Breast epithelium (tissue), 4 donors: ENCODE measurements around the gene BTBD3. TPM values are rescaled to one million over a fixed set of nuclear protein-coding genes. Genes with fewer than 3 reads are reported as not detected.

ENCODE experiments used
- DNase-seq, 2 donors: peaks; one replicate each; pipeline ENCODE4 v3.0.0-alpha.2; 2019; ENCODE audit warnings: low spot score in 2 of 2
- H3K27ac ChIP-seq, 2 donors: fragments of 200-600 bp; sonication (generic) in 1 of 2; one replicate each; pipeline ENCODE4 v1.5.1; 2016 to 2019; ENCODE audit warnings: mild to moderate bottlenecking in 1 of 2
- H3K27me3 ChIP-seq, 2 donors: fragments of 200-600 bp; sonication (generic) in 1 of 2; one replicate each; pipeline versions ENCODE4 v1.5.1 to v1.6.0; 2017 to 2019; ENCODE audit warnings: control low read depth in 1 of 2, mild to moderate bottlenecking in 1 of 2
- H3K36me3 ChIP-seq: fragments of 200-600 bp; one replicate; pipeline ENCODE4 v1.5.1; 2019
- H3K4me1 ChIP-seq, 2 donors: fragments of 200-600 bp; sonication (generic); one replicate each; pipeline ENCODE4 v1.5.1; 2016 to 2019; ENCODE audit warnings: control low read depth in 1 of 2
- H3K4me3 ChIP-seq, 3 donors: fragments of 200-600 bp; sonication (generic); 1 replicate in 2 of 3; 2 replicates in 1 of 3; pipeline ENCODE4 v1.5.1; 2016 to 2019; ENCODE audit warnings: mild to moderate bottlenecking in 3 of 3, moderate library complexity in 2 of 3
- H3K9me3 ChIP-seq, 2 donors: fragments of 200-600 bp; sonication (generic) in 1 of 2; one replicate each; pipeline ENCODE4 v1.5.1; 2016 to 2019; ENCODE audit warnings: control low read depth in 1 of 2
- POLR2A ChIP-seq: fragments of 450-650 bp; IDR thresholded peaks from one replicate; pipeline ENCODE4 v1.6.1; 2016; ENCODE audit warnings: antibody characterized with exemption, mild to moderate bottlenecking, moderate library complexity
- POLR2AphosphoS5 ChIP-seq, 3 donors: sonication (generic); formaldehyde crosslinking; IDR thresholded peaks; one replicate each; pipeline ENCODE4 v1.6.1; 2017; ENCODE audit warnings: antibody characterized with exemption in 3 of 3
- intact Hi-C: fragments of 100-400 bp; cut with DNase I; formaldehyde crosslinking; loops from one replicate; pipeline ENCODE4 v1.15.1; 2023; ENCODE audit warnings: low total_unique reads
- total RNA-seq, 3 donors: library from RNA; depleted of rRNA; stranded (reverse); fragments of >200 nt; gene quantifications; one replicate each; pipeline ENCODE4 v1.1.0, GENCODE V29; 2016
- TF ChIP-seq, protein P1 (sequence below), 3 donors: fragments of 450-650 bp; IDR thresholded peaks; one replicate each; pipeline ENCODE4 v1.5.1; 2016 to 2017; ENCODE audit warnings: antibody characterized with exemption in 3 of 3, mild to moderate bottlenecking in 3 of 3, moderate library complexity in 3 of 3

The BTBD3 gene
- total RNA-seq, 3 donors from 2014 or later = 15.4 to 50.3 (median 33.1) TPM

DNA sequence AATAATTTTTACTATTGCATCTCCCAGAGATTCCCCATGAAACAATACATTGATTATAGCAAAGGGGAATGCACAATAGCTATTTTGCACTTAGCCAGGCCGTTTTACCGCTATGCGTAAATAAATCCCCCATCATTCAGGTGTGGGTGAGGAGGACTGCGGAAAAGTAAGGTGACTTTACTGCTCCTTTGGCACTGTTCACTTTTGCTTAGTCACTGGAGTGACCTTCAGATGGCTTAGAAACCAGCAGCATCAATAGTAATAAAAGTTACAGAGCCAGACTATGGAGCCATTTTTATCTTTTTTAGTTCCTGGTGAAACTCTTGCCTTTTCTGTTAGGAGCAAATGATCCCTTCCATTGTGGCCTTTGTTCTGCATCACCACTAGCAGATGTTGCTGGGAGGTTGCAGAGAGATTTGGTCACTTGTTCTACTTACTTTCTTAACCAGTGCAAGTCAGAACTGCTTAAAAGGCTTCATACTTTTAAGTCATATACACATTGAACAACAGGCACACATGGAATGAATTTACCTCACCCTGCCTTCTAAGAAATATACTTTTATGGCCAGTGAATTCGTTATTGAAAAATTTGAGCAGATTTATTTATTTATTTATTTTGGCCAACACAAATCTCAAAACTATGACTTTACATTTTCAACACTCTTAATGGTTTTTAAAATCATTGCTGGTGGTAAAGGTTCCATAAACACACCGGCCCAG is 12.1 kb upstream of the BTBD3 start:
- no peak for DNase-seq
- Histone ChIP-seq H3K27me3 (no peaks in the 10 kb centered on the region), H3K4me1 (peaks cover 0 to 5% of the 10 kb centered on the region in 2 donors), H3K36me3 (no peaks in the 10 kb centered on the region), H3K4me3 (no peak overlapping the region), H3K27ac (no peak overlapping the region), H3K9me3 (no peaks in the 10 kb centered on the region)
- intact Hi-C loops = no loop called here
- TF ChIP-seq POLR2A (no peak), POLR2AphosphoS5 (IDR thresholded peaks at IDR 0.05) (no peak)
- TF ChIP-seq, protein P1, sequence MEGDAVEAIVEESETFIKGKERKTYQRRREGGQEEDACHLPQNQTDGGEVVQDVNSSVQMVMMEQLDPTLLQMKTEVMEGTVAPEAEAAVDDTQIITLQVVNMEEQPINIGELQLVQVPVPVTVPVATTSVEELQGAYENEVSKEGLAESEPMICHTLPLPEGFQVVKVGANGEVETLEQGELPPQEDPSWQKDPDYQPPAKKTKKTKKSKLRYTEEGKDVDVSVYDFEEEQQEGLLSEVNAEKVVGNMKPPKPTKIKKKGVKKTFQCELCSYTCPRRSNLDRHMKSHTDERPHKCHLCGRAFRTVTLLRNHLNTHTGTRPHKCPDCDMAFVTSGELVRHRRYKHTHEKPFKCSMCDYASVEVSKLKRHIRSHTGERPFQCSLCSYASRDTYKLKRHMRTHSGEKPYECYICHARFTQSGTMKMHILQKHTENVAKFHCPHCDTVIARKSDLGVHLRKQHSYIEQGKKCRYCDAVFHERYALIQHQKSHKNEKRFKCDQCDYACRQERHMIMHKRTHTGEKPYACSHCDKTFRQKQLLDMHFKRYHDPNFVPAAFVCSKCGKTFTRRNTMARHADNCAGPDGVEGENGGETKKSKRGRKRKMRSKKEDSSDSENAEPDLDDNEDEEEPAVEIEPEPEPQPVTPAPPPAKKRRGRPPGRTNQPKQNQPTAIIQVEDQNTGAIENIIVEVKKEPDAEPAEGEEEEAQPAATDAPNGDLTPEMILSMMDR (IDR thresholded peaks at IDR 0.05) = no peak

DNA sequence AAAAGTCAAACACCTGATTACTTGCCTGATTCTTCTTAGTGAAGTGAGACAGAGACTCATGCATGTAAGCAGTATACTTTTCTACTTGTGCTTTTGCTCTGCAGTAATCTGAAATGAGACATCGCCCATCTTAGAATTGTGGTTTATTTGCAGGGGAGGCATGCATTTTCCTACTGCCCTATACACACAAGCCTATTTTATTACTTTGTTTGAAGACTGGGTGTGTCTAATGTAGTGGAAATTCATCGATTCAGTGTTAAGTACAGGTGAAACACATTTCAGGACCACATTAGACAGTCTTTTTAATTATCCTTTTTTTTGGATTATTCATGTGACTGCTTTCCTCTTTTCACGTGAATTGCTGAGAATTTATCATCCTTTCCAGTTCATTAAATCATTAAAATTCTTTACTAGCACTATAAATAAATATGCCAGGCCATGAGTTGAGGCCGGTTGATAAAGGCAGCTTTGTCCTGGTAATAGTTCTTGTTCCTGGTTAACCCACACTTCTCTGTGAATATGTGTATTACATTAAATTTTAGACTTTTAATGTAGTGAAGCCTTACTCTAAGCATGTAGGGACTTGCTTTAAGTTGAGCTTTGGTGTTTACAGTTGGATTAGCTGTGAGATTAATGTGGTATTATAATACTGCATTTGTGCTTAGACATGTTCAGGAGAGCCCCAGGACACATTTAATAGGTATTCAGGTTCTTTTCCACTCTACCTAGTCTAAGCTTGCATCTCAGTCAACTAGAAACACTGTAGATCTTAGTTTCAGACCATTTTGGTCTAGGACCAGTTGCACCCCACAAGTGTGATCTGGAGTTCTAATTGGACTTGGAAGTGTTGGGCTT is 10.8 kb upstream of the BTBD3 start:
- Histone ChIP-seq H3K27me3 (no peaks in the 10 kb centered on the region), H3K27ac (no peak overlapping the region), H3K9me3 (no peaks in the 10 kb centered on the region), H3K4me3 (no peak overlapping the region), H3K36me3 (no peaks in the 10 kb centered on the region), H3K4me1 (no peaks in the 10 kb centered on the region)
- TF ChIP-seq, protein P1 (IDR thresholded peaks at IDR 0.05) = no peak
- TF ChIP-seq POLR2AphosphoS5 (IDR thresholded peaks at IDR 0.05) = no peak
- no peak for DNase-seq
- intact Hi-C loops = no loop called here

DNA sequence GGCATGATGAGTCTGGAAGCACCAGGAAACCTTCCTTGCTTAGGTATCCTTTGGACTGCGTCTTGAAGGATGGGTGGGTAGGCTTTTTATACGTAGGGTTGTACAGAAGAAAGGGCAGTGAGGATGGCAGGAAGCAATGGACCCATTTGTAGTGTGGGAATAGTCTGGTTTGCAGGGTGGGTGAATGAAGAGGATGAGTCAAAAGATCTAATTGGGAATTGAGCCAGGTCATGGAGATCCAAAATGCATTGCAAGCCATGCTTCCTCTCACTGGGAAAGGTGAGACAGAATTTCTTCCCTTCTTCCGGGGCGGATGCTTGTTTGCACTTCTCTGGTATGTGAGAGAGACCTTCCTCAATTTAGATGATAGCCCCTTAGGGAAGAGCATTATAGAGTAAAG is 10.1 kb upstream of the BTBD3 start:
- TF ChIP-seq, protein P1 (IDR thresholded peaks at IDR 0.05) = no peak
- TF ChIP-seq POLR2AphosphoS5 (IDR thresholded peaks at IDR 0.05) (no peak), POLR2A (no peak)
- Histone ChIP-seq H3K27me3 (no peaks in the 10 kb centered on the region), H3K9me3 (no peaks in the 10 kb centered on the region), H3K4me3 (no peak overlapping the region), H3K4me1 (peaks cover 0 to 5% of the 10 kb centered on the region in 2 donors), H3K36me3 (no peaks in the 10 kb centered on the region), H3K27ac (no peak overlapping the region)
- intact Hi-C loops = no loop called here
- no peak for DNase-seq

DNA sequence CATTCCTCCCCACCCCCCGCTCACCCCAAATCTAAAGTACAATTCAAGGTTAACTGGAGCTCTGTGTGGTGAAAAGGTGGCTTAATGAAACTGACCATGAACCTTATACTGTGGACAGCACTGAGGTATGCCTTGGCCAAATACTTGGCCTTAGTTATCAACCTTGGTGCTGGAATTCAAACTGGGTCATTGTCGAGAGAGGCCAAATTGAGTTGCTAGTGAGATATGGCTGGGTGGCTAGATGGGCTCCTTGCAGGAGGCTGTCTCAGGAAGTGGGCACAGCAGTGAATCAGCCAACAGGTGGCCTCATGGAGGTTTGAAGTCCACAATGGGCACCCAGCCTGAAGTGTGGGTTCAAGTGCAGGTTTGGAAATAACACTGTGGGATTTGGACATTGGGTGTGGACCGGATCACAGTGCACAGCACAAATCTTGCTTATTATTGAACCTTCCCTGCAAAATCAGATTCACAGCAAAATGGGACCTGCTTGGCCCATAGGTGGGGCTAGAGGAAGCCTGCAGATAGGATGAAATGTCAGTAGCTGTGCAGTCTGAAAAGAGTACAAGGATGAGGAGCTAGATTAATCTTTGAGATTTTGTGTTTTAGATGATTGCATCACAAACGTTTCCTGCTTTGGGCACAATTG is 5.6 kb upstream of the BTBD3 start:
- TF ChIP-seq, protein P1 (IDR thresholded peaks at IDR 0.05) = no peak
- TF ChIP-seq POLR2AphosphoS5 (IDR thresholded peaks at IDR 0.05) = no peak
- no peak for TF ChIP-seq POLR2A
- H3K27ac ChIP-seq = no peak overlapping the region
- peaks cover 0 to 5% of the 10 kb centered on the region in 2 donors for H3K4me1 ChIP-seq
- no peaks in the 10 kb centered on the region for H3K9me3 ChIP-seq
- H3K4me3 ChIP-seq = no peak overlapping the region
- intact Hi-C loops = no loop called here
- H3K27me3 ChIP-seq = no peaks in the 10 kb centered on the region
- DNase-seq = no peak
- no peaks in the 10 kb centered on the region for H3K36me3 ChIP-seq
